RKO (cell line): ENCODE measurements around the gene LKAAEAR1.

Source experiments
- DNase-seq: peaks from one replicate; pipeline ENCODE4 v3.0.0-alpha.2; 2016; ENCODE audit warnings: low spot score

Gene LKAAEAR1

GRCh38 chr20:64110411-64111068 lies 26.3 kb upstream of the LKAAEAR1 start:
- DNase-seq, result no peak

- no peak for DNase-seq
Measured at GRCh38 chr20:64109831-64110391, 25.7 kb upstream of the LKAAEAR1 start.

- no peak for DNase-seq
Measured at GRCh38 chr20:64108731-64109681, 24.8 kb upstream of the LKAAEAR1 start.

GRCh38 chr20:64107736-64108457 lies 23.7 kb upstream of the LKAAEAR1 start:
- no peak for DNase-seq

- no peak for DNase-seq
Measured at GRCh38 chr20:64106981-64107735, 23.0 kb upstream of the LKAAEAR1 start, which contains the start of gene NPBWR2. NPBWR2 (minus strand) TSS chr20:64107565; CDS start chr20:64106831, 734 bp downstream.

GRCh38 chr20:64106435-64106961 lies 22.3 kb upstream of the LKAAEAR1 start:
- no peak for DNase-seq

- DNase-seq, result no peak
Measured at GRCh38 chr20:64105846-64106434, 21.7 kb upstream of the LKAAEAR1 start.

GRCh38 chr20:64104667-64105451 lies 20.7 kb upstream of the LKAAEAR1 start:
- no peak for DNase-seq

GRCh38 chr20:64103871-64104666 lies 19.9 kb upstream of the LKAAEAR1 start:
- no peak for DNase-seq

- no peak for DNase-seq
Measured at GRCh38 chr20:64102647-64103354, 18.6 kb upstream of the LKAAEAR1 start.

- no peak for DNase-seq
Measured at GRCh38 chr20:64101731-64102621, 17.8 kb upstream of the LKAAEAR1 start.

GRCh38 chr20:64100946-64101688 lies 16.9 kb upstream of the LKAAEAR1 start:
- DNase-seq, result no peak

GRCh38 chr20:64100566-64100888 lies 16.3 kb upstream of the LKAAEAR1 start:
- no peak for DNase-seq

GRCh38 chr20:64099880-64100565 lies 15.8 kb upstream of the LKAAEAR1 start:
- no peak for DNase-seq

- DNase-seq, result no peak
Measured at GRCh38 chr20:64099086-64099786, 15.0 kb upstream of the LKAAEAR1 start.
